BJ (cell line): ENCODE results near the gene SMARCC1. TPM values are rescaled to one million over a fixed set of nuclear protein-coding genes. Genes with fewer than 3 reads are reported as not detected.
"Not testable (repeated sequence)": the region's sequence is repeated elsewhere in the genome, so short reads cannot be mapped to it uniquely, and the experiment has no call there.

ENCODE experiments used
- CTCF ChIA-PET: fragments of 350-600 bp; formaldehyde crosslinking; extraction: SDS; loops from one replicate; lab custom pipeline; 2021; ENCODE audit warnings: antibody characterized with exemption, inconsistent platforms; lab: Yijun Ruan, JAX
- POLR2A ChIA-PET: fragments of 300-600 bp; sonication (Branson Sonifier 250); formaldehyde crosslinking; extraction: SDS; loops from one replicate; lab custom pipeline; 2021; ENCODE audit warnings: antibody characterized with exemption; lab: Charles Lee
- DNase-seq: peaks from one replicate; pipeline ENCODE4 v3.0.0-alpha.2; 2011; ENCODE audit warnings: low read depth
- H3K27me3 ChIP-seq: 2 replicates; pipeline ENCODE4 v1.6.0; 2011; ENCODE audit warnings: low read length; ENCODE audit not compliant: control insufficient read depth, insufficient read depth
- H3K36me3 ChIP-seq: 2 replicates; pipeline ENCODE4 v1.5.1; 2011; ENCODE audit warnings: low read length; ENCODE audit not compliant: control insufficient read depth, insufficient read depth
- H3K4me3 ChIP-seq: 2 replicates; pipeline ENCODE4 v1.5.1; 2011; ENCODE audit warnings: low read depth, mild to moderate bottlenecking, control low read depth, low read length
- polyA plus RNA-seq: library from polyadenylated mRNA; depleted of rRNA; stranded (reverse); fragments of >200 nt; gene quantifications from 2 replicates; pipeline ENCODE4 v1.2.3, GENCODE V29; 2011
- TF ChIP-seq, protein P1 (sequence below): IDR thresholded peaks from 2 replicates; pipeline ENCODE4 v1.5.1; 2011; ENCODE audit warnings: low read depth, mild to moderate bottlenecking, control low read depth, inconsistent platforms, low read length, moderate library complexity; ENCODE audit not compliant: insufficient read depth

The SMARCC1 gene
- polyA plus RNA-seq, 1 experiment: 25.8 TPM

DNA sequence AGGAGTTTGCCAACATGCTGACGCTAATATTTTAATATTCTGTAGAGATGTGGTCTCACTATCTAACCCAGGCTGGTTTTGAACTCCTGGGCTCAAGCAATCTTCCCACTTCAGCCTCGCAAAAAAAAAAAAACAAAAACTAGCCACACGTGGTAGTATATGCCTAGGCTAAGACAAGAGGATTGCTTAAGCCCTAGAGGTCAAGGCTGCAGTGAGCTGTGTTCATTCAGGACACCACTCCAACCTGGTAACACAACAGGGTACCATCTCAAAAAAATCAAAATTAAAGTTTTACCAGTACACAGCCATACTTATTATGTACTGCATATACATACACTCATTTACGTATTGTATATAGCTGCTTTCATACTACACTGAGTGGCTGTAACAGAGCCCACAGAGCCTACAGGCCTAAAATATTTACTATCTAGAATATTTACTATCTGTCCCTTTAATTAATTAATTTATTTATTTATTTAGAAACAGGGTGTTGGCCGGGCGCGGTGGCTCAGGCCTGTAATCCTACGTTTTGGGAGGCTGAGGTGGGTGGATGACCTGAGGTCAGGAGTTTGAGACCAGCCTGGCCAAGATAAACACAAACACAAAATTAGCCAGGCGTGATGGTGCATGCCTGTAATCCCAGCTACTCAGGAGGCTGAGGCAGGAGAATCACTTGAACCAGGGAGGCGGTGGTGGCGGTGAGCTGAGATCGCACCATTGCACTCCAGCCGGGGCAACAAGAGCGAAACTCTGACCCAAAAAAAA is 23.2 kb downstream of the SMARCC1 start:
- ChIA-PET POLR2A (no interaction called here), CTCF (interaction anchor here (0.6 to 1.8 kb wide), 2 partner anchors 11 to 12 kb away, joined by 3 to 5 read pairs; no protein-coding TSS in a partner anchor)
- no peak for DNase-seq
- H3K36me3 ChIP-seq: peaks cover 1% of the 10 kb centered on the region; the same call in 1 of the 2 replicates
- H3K27me3 ChIP-seq: no peaks in the 10 kb centered on the region
- H3K4me3 ChIP-seq: no peak overlapping the region
- TF ChIP-seq, protein P1, sequence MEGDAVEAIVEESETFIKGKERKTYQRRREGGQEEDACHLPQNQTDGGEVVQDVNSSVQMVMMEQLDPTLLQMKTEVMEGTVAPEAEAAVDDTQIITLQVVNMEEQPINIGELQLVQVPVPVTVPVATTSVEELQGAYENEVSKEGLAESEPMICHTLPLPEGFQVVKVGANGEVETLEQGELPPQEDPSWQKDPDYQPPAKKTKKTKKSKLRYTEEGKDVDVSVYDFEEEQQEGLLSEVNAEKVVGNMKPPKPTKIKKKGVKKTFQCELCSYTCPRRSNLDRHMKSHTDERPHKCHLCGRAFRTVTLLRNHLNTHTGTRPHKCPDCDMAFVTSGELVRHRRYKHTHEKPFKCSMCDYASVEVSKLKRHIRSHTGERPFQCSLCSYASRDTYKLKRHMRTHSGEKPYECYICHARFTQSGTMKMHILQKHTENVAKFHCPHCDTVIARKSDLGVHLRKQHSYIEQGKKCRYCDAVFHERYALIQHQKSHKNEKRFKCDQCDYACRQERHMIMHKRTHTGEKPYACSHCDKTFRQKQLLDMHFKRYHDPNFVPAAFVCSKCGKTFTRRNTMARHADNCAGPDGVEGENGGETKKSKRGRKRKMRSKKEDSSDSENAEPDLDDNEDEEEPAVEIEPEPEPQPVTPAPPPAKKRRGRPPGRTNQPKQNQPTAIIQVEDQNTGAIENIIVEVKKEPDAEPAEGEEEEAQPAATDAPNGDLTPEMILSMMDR: no peak

GRCh38 chr3:47752716-47753115 is 29.0 kb downstream of the SMARCC1 start:
- TF ChIP-seq, protein P1: no peak
- Histone ChIP-seq H3K4me3 (no peak overlapping the region), H3K27me3 (no peaks in the 10 kb centered on the region), H3K36me3 (peaks cover 1% of the 10 kb centered on the region; the same call in 1 of the 2 replicates)
- CTCF ChIA-PET: interaction anchor here (0.6 kb wide), 1 partner anchor 13 kb away, joined by 4 read pairs; no protein-coding TSS in a partner anchor
- POLR2A ChIA-PET: no interaction called here
- no peak for DNase-seq

DNA sequence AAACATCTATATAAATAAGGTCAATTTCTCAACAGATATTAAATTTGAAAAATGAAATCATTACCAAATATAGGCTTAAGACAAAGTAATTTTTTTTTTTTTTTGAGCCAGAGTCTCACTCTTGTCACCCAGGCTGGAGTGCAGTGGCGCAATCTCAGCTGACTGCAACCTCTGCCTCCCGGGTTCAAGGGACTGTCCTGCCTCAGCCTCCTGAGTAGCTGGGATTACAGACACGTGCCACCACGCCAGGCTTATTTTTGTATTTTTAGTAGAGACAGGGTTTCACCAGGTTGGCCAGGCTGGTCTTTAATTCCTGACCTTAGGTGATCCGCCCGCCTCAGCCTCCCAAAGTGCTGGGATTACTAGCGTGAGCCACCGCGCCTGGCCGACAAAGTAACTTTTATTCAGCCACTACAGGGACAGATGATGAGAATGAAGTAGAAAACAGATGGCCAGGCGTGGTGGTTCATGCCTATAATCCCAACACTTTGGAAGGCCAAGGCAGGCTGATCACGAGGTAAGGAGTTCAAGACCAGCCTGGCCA is 30.8 kb downstream of the SMARCC1 start:
- POLR2A ChIA-PET: interaction anchor here (0.6 kb wide), 1 partner anchor 8 kb away, joined by 6 read pairs; no protein-coding TSS in a partner anchor
- CTCF ChIA-PET: interaction anchor here (0.7 kb wide), 1 partner anchor 84 kb away, joined by 3 read pairs; no protein-coding TSS in a partner anchor
- DNase-seq, H3K36me3 ChIP-seq, H3K27me3 ChIP-seq, H3K4me3 ChIP-seq: not testable (repeated sequence)

- POLR2A ChIA-PET: no interaction called here
Observed at GRCh38 chr3:47747558-47747957, 34.1 kb downstream of the SMARCC1 start.

DNA sequence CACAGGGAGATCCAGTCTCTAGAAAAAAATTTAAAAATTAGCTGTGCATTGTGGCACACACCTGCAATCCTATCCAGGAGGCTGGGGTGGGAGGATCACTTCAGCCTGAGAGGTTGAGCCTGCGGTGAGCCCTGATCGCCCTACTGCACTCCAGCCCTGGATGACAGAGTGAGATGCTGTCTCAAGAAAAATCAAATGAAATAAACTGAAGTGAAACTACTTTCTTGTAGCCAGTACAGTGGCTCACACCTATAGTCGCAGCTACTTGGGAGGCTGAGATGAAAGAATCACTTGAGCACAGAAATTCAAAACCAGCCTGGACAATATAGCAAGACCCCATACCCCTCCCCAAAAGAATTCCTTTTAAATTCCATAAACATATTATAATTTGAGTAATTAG is 35.4 kb downstream of the SMARCC1 start:
- Histone ChIP-seq H3K36me3 (no peaks in the 10 kb centered on the region), H3K27me3 (no peaks in the 10 kb centered on the region), H3K4me3 (no peak overlapping the region)
- DNase-seq: no peak
- TF ChIP-seq, protein P1: no peak
- ChIA-PET CTCF (interaction anchor here (1.6 kb wide), 1 partner anchor 11 kb away, joined by 5 read pairs; no protein-coding TSS in a partner anchor), POLR2A (no interaction called here)

More at GRCh38 chr3:47747558-47747957, 34.1 kb downstream of the SMARCC1 start:
- Histone ChIP-seq H3K4me3 (no peak overlapping the region), H3K27me3 (no peaks in the 10 kb centered on the region), H3K36me3 (no peaks in the 10 kb centered on the region)
- DNase-seq: no peak
- CTCF ChIA-PET: interaction anchor here (1.6 kb wide), 1 partner anchor 10 kb away, joined by 5 read pairs; no protein-coding TSS in a partner anchor
- TF ChIP-seq, protein P1: no peak
